IPS-NIHi7 (cell line): Measurements from ENCODE around the gene KIF14.

ENCODE experiments used
- DNase-seq: peaks from one replicate; pipeline ENCODE4 v3.0.0; 2012; ENCODE audit warnings: mixed read lengths; ENCODE audit errors: extremely low spot score

The KIF14 gene

GRCh38 chr1:200620273-200621131 lies at the start of gene KIF14:
TSS of gene KIF14 (minus strand) at chr1:200620751. CDS start at chr1:200618723, 2,028 bp downstream.
- DNase-seq, result peak; percentile 98

GRCh38 chr1:200669314-200670241 lies 49.0 kb upstream of the KIF14 start, which contains the start of gene DDX59:
TSS of gene DDX59 (minus strand) at chr1:200669907. CDS start at chr1:200666740, 3,167 bp downstream.
- peak; percentile 97 for DNase-seq

GRCh38 chr1:200668514-200669313 lies 48.2 kb upstream of the KIF14 start:
- no peak for DNase-seq

- no peak for DNase-seq
Observed at GRCh38 chr1:200666309-200666708, 45.8 kb upstream of the KIF14 start.

GRCh38 chr1:200665861-200666260 lies 45.3 kb upstream of the KIF14 start:
- DNase-seq, result peak; percentile 22

- DNase-seq, result no peak
Observed at GRCh38 chr1:200660719-200661118, 40.2 kb upstream of the KIF14 start.

GRCh38 chr1:200659269-200659668 lies 38.7 kb upstream of the KIF14 start:
- peak; percentile 48 for DNase-seq

GRCh38 chr1:200658037-200658818 lies 37.7 kb upstream of the KIF14 start:
- no peak for DNase-seq

GRCh38 chr1:200654660-200655059 lies 34.1 kb upstream of the KIF14 start:
- DNase-seq, result no peak

- DNase-seq, result no peak
Observed at GRCh38 chr1:200653022-200653462, 32.5 kb upstream of the KIF14 start.

- DNase-seq, result no peak
Observed at GRCh38 chr1:200652378-200652777, 31.8 kb upstream of the KIF14 start.

- no peak for DNase-seq
Observed at GRCh38 chr1:200646515-200646914, 26.0 kb upstream of the KIF14 start.

GRCh38 chr1:200644021-200644420 lies 23.5 kb upstream of the KIF14 start:
- DNase-seq, result no peak

GRCh38 chr1:200642481-200642880 lies 21.9 kb upstream of the KIF14 start:
- DNase-seq, result no peak

- no peak for DNase-seq
Observed at GRCh38 chr1:200640963-200641401, 20.4 kb upstream of the KIF14 start.

GRCh38 chr1:200640373-200640962 lies 19.9 kb upstream of the KIF14 start:
- DNase-seq, result no peak

GRCh38 chr1:200638073-200638472 lies 17.5 kb upstream of the KIF14 start:
- DNase-seq, result no peak

- DNase-seq, result no peak
Observed at GRCh38 chr1:200636681-200637080, 16.1 kb upstream of the KIF14 start.

- DNase-seq, result no peak
Observed at GRCh38 chr1:200634261-200635122, 13.9 kb upstream of the KIF14 start.
